ENCODE results near the gene TRAPPC13. TPM values are rescaled to one million over a fixed set of nuclear protein-coding genes. Genes with fewer than 3 reads are reported as not detected.
A peak's percentile ranks its signal among the peaks of the same experiment; 100 is the strongest.

TRAPPC13 gene
- total RNA-seq, 1 donor from 2014 or later = 53.1 TPM

DNA sequence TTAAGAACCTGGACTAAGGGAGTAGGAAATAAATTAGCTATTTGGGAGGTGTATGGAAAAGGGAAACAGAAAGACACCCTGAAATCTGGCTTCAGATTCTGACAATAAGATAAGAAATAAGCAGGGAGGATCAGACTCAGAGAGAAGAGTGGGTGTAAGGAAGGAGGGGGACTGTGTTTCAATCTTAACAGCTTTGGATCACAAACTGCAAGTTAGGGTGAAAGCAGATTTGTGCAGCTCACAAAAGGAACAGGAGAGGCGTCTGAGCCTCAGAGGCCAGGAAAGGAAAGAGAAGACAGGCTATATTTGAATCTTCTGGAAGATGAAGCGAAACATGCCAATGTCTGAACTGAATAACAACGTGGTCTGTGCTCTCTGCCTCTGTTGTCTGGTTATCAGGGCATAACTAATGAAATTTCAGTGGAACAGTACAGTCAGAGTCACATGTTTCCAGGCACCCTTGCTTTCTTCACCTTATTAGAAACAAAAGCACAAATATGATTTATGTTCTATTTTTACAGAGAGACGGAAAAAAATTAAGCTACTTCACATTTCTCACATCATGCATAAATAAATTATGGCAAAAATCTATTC, 70.4 kb downstream of the TRAPPC13 start:
- Histone ChIP-seq H3K9ac (no peak overlapping the region), H3K9me3 (ENCODE audit: low read depth) (no peaks in the 10 kb centered on the region), H3K4me3 (no peak overlapping the region), H3K4me1 (peaks cover 9% of the 10 kb centered on the region), H3F3A (ENCODE audit: low read depth) (no peaks in the 10 kb centered on the region), H3K79me2 (ENCODE audit: low read depth) (no peaks in the 10 kb centered on the region), H3K4me2 (no peak overlapping the region), H3K27me3 (no peaks in the 10 kb centered on the region), H2AFZ (replicated peaks) (no peak overlapping the region), H4K20me1 (ENCODE audit: low read depth) (no peaks in the 10 kb centered on the region), H3K36me3 (no peaks in the 10 kb centered on the region), H3K27ac (no peak overlapping the region)
- H3K27ac Mint-ChIP-seq = no peak overlapping the region
- no peak overlapping the region for H3K4me3 Mint-ChIP-seq
- H3K36me3 Mint-ChIP-seq = peaks cover 5% of the 10 kb centered on the region
- H3K9me3 Mint-ChIP-seq = no peaks in the 10 kb centered on the region
- no peaks in the 10 kb centered on the region for H3K27me3 Mint-ChIP-seq (ENCODE audit: insufficient read depth, low read depth)
- no peaks in the 10 kb centered on the region for H3K4me1 Mint-ChIP-seq
- no peak for DNase-seq (ENCODE audit: low spot score)
- TF ChIP-seq EZH2 (IDR thresholded peaks at IDR 0.05) (no peak), EZH2phosphoT487 (IDR thresholded peaks at IDR 0.05) (no peak)
- TF ChIP-seq, protein P1, sequence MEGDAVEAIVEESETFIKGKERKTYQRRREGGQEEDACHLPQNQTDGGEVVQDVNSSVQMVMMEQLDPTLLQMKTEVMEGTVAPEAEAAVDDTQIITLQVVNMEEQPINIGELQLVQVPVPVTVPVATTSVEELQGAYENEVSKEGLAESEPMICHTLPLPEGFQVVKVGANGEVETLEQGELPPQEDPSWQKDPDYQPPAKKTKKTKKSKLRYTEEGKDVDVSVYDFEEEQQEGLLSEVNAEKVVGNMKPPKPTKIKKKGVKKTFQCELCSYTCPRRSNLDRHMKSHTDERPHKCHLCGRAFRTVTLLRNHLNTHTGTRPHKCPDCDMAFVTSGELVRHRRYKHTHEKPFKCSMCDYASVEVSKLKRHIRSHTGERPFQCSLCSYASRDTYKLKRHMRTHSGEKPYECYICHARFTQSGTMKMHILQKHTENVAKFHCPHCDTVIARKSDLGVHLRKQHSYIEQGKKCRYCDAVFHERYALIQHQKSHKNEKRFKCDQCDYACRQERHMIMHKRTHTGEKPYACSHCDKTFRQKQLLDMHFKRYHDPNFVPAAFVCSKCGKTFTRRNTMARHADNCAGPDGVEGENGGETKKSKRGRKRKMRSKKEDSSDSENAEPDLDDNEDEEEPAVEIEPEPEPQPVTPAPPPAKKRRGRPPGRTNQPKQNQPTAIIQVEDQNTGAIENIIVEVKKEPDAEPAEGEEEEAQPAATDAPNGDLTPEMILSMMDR (IDR thresholded peaks at IDR 0.05) = no peak

DNA sequence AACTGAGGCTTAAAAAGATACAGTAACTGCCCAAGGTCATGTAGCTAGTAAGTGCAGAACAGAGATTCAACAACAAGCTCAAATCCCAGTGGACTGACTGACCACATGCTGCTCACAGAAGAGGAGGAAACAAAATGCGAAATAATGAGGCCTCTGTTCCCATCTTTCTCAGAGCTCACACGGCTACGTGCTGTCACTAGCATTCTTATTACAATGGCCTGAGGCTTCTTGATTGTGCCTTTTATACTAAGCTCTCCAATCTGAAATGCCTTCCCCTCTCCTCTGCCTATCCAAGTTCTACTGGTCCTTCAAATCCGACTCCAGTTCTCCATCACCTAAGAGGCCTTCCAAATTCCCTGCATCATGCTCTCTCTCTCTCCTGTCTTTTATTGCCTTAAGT, 71.1 kb downstream of the TRAPPC13 start:
- Histone ChIP-seq H3F3A (ENCODE audit: low read depth) (no peaks in the 10 kb centered on the region), H3K4me1 (peaks cover 9% of the 10 kb centered on the region), H3K36me3 (no peaks in the 10 kb centered on the region), H3K4me2 (no peak overlapping the region), H3K9me3 (ENCODE audit: low read depth) (no peaks in the 10 kb centered on the region), H4K20me1 (ENCODE audit: low read depth) (no peaks in the 10 kb centered on the region), H3K9ac (no peak overlapping the region), H3K27me3 (no peaks in the 10 kb centered on the region), H2AFZ (replicated peaks) (no peak overlapping the region), H3K4me3 (no peak overlapping the region), H3K27ac (no peak overlapping the region), H3K79me2 (ENCODE audit: low read depth) (no peaks in the 10 kb centered on the region)
- peak; percentile 14 for DNase-seq (ENCODE audit: low spot score)
- no peak overlapping the region for H3K4me3 Mint-ChIP-seq
- H3K4me1 Mint-ChIP-seq = no peaks in the 10 kb centered on the region
- no peak overlapping the region for H3K27ac Mint-ChIP-seq
- no peaks in the 10 kb centered on the region for H3K9me3 Mint-ChIP-seq
- TF ChIP-seq, protein P1 (IDR thresholded peaks at IDR 0.05) = no peak
- TF ChIP-seq EZH2phosphoT487 (IDR thresholded peaks at IDR 0.05) = no peak
- TF ChIP-seq EZH2 (IDR thresholded peaks at IDR 0.05) = no peak
- peaks cover 3% of the 10 kb centered on the region for H3K36me3 Mint-ChIP-seq
- H3K27me3 Mint-ChIP-seq (ENCODE audit: insufficient read depth, low read depth) = no peaks in the 10 kb centered on the region

DNA sequence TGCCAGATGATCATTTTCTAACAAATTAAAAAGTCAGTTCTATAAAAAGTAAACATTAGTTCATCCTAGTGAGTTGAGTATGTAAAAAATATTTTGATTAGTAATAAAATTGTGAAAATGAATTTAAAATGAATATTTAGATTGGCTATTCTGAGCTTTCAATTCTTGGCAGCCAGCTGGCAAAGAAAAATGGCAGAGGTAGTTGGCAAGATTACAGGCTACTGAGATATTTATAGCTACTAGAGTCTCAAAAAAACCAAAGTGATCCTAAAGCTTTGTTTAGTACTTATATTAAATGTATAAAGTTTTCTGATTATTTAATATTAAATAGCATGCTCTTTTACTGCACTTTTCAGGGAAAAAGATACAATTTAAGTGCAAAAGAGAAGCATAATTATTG, 72.1 kb downstream of the TRAPPC13 start:
- Histone ChIP-seq H3K79me2 (ENCODE audit: low read depth) (no peaks in the 10 kb centered on the region), H3K36me3 (no peaks in the 10 kb centered on the region), H3K4me2 (no peak overlapping the region), H3K4me3 (no peak overlapping the region), H2AFZ (replicated peaks) (no peak overlapping the region), H3K27ac (no peak overlapping the region), H3K9ac (no peak overlapping the region), H4K20me1 (ENCODE audit: low read depth) (no peaks in the 10 kb centered on the region), H3K27me3 (no peaks in the 10 kb centered on the region), H3K4me1 (peaks cover 9% of the 10 kb centered on the region), H3F3A (ENCODE audit: low read depth) (no peaks in the 10 kb centered on the region), H3K9me3 (ENCODE audit: low read depth) (no peaks in the 10 kb centered on the region)
- TF ChIP-seq EZH2phosphoT487 (IDR thresholded peaks at IDR 0.05) (no peak), EZH2 (IDR thresholded peaks at IDR 0.05) (no peak)
- TF ChIP-seq, protein P1 (IDR thresholded peaks at IDR 0.05) = no peak
- no peaks in the 10 kb centered on the region for H3K27me3 Mint-ChIP-seq (ENCODE audit: insufficient read depth, low read depth)
- no peak overlapping the region for H3K4me3 Mint-ChIP-seq
- H3K36me3 Mint-ChIP-seq = peaks cover 4% of the 10 kb centered on the region
- H3K4me1 Mint-ChIP-seq = no peaks in the 10 kb centered on the region
- H3K27ac Mint-ChIP-seq = no peak overlapping the region
- no peaks in the 10 kb centered on the region for H3K9me3 Mint-ChIP-seq
- no peak for DNase-seq (ENCODE audit: low spot score)

All from neural progenitor cell (in vitro differentiated cells).